Mesendoderm (in vitro differentiated cells): ENCODE data around the gene P2RY11. TPM values are rescaled to one million over a fixed set of nuclear protein-coding genes. Genes with fewer than 3 reads are reported as not detected.

Experiments
- DNase-seq: peaks from one replicate; pipeline ENCODE4 v3.0.0; 2013
- H2AK5ac ChIP-seq: 2 replicates; pipeline ENCODE4 v1.6.1; 2013; ENCODE audit warnings: low read length, inconsistent platforms
- H2BK120ac ChIP-seq: 2 replicates; pipeline ENCODE4 v1.6.1; 2013; ENCODE audit warnings: low read depth, mild to moderate bottlenecking, low read length, moderate library complexity, mixed read lengths
- H2BK15ac ChIP-seq: replicated peaks from 2 replicates; pipeline ENCODE4 v1.6.1; 2013; ENCODE audit warnings: low read depth, mild to moderate bottlenecking, moderate library complexity
- H2BK5ac ChIP-seq: 2 replicates; pipeline ENCODE4 v1.6.1; 2013; ENCODE audit warnings: low read length, inconsistent platforms
- H3K18ac ChIP-seq: 2 replicates; pipeline ENCODE4 v1.6.1; 2013; ENCODE audit warnings: mild to moderate bottlenecking, low read length, mixed read lengths
- H3K23ac ChIP-seq: one replicate; pipeline ENCODE4 v1.6.1; 2013; ENCODE audit warnings: low read length
- H3K27ac ChIP-seq: 2 replicates; pipeline ENCODE4 v1.5.1; 2013; ENCODE audit warnings: low read depth, mild to moderate bottlenecking, inconsistent platforms, low read length, moderate library complexity
- H3K27me3 ChIP-seq: 2 replicates; pipeline ENCODE4 v1.6.1; 2013; ENCODE audit warnings: low read length, control low read depth, mild to moderate bottlenecking, inconsistent platforms; ENCODE audit not compliant: insufficient read depth, poor library complexity
- H3K36me3 ChIP-seq: 2 replicates; pipeline ENCODE4 v1.6.1; 2013; ENCODE audit warnings: low read length, inconsistent platforms; ENCODE audit not compliant: control insufficient read depth, insufficient read depth
- H3K4ac ChIP-seq: one replicate; pipeline ENCODE4 v1.6.1; 2013; ENCODE audit warnings: low read depth, mild to moderate bottlenecking, low read length, moderate library complexity
- H3K4me1 ChIP-seq: 2 replicates; pipeline ENCODE4 v1.6.1; 2013; ENCODE audit warnings: low read depth, low read length, inconsistent platforms; ENCODE audit not compliant: control insufficient read depth
- H3K4me2 ChIP-seq: 2 replicates; pipeline ENCODE4 v1.6.1; 2013; ENCODE audit warnings: low read length
- H3K4me3 ChIP-seq: 2 replicates; pipeline ENCODE4 v1.5.1; 2013; ENCODE audit warnings: mild to moderate bottlenecking, low read length
- H3K56ac ChIP-seq: one replicate; pipeline ENCODE4 v1.6.1; 2013; ENCODE audit warnings: low read length
- H3K79me1 ChIP-seq: 2 replicates; pipeline ENCODE4 v1.6.1; 2013; ENCODE audit warnings: low read length, inconsistent platforms
- H3K79me2 ChIP-seq: 2 replicates; pipeline ENCODE4 v1.6.1; 2013; ENCODE audit warnings: mild to moderate bottlenecking, low read length; ENCODE audit not compliant: control insufficient read depth, insufficient read depth
- H3K9ac ChIP-seq: 2 replicates; pipeline ENCODE4 v1.6.1; 2013; ENCODE audit warnings: low read length, inconsistent platforms
- H4K5ac ChIP-seq: one replicate; pipeline ENCODE4 v1.6.1; 2013; ENCODE audit warnings: low read length
- H4K8ac ChIP-seq: one replicate; pipeline ENCODE4 v1.6.1; 2013; ENCODE audit warnings: low read depth, mild to moderate bottlenecking, control low read depth, low read length, moderate library complexity
- WGBS: extraction: QIAGEN DNeasy Blood & Tissue Kit; methylation state at CpG from one replicate; pipeline ENCODE4 v1.1.7; 2013; ENCODE audit warnings: low lambda C conversion rate, missing lambda C conversion rate; ENCODE audit not compliant: insufficient coverage; ENCODE audit errors: extremely low coverage; 5-methylcytosine and 5-hydroxymethylcytosine counted together
- polyA plus RNA-seq, 2 experiments: library from polyadenylated mRNA; stranded (reverse); fragments of 200-250 nt; gene quantifications; one replicate each; pipeline ENCODE4 v1.2.3, GENCODE V29; 2013

P2RY11 gene
- polyA plus RNA-seq (2013, experiment 1 of 2), result 11.5 TPM
- polyA plus RNA-seq (2013, experiment 2 of 2), result 11.9 TPM

- Histone ChIP-seq H3K23ac (no peak within 1 kb of the TSS), H3K4ac (no peak within 1 kb of the TSS), H3K27me3 (no peaks in the 10 kb centered on the region), H3K9ac (no peak within 1 kb of the TSS), H3K18ac (no peak within 1 kb of the TSS), H2BK120ac (no peak within 1 kb of the TSS), H4K5ac (no peak within 1 kb of the TSS), H3K56ac (no peak within 1 kb of the TSS), H2BK15ac (no peak within 1 kb of the TSS), H3K79me1 (peaks cover 15% of the 10 kb centered on the region), H3K27ac (no peak within 1 kb of the TSS), H4K8ac (no peak within 1 kb of the TSS), H2BK5ac (no peak within 1 kb of the TSS), H3K4me2 (no peak within 1 kb of the TSS), H3K4me3 (no peak within 1 kb of the TSS), H2AK5ac (no peak within 1 kb of the TSS), H3K4me1 (no peaks in the 10 kb centered on the region), H3K36me3 (peaks cover 22% of the 10 kb centered on the region), H3K79me2 (peaks cover 19% of the 10 kb centered on the region)
- WGBS, result no CpG with 5 or more reads among the region's 8 CpGs
- no peak for DNase-seq
These were observed at the start of gene P2RY11 for GRCh38 chr19:10111405-10111811. P2RY11 (plus strand) TSS chr19:10111693; CDS start chr19:10111722, 29 bp downstream.

- Histone ChIP-seq H3K56ac (no peak overlapping the region), H3K23ac (no peak overlapping the region), H2BK5ac (no peak overlapping the region), H3K79me2 (no peaks in the 10 kb centered on the region), H2AK5ac (no peak overlapping the region), H3K27me3 (no peaks in the 10 kb centered on the region), H3K27ac (no peak overlapping the region), H3K4me2 (no peak overlapping the region), H3K79me1 (no peaks in the 10 kb centered on the region), H3K18ac (no peak overlapping the region), H2BK15ac (no peak overlapping the region), H3K4me3 (no peak overlapping the region), H4K8ac (no peak overlapping the region), H2BK120ac (no peak overlapping the region), H4K5ac (no peak overlapping the region), H3K4ac (no peak overlapping the region), H3K4me1 (no peaks in the 10 kb centered on the region), H3K36me3 (no peaks in the 10 kb centered on the region), H3K9ac (no peak overlapping the region)
- no peak for DNase-seq
- WGBS, result no CpG with 5 or more reads among the region's 21 CpGs
These were observed 49.7 kb upstream of the P2RY11 start for GRCh38 chr19:10061717-10062310.

GRCh38 chr19:10068205-10068604 is 43.3 kb upstream of the P2RY11 start:
- Histone ChIP-seq H2BK5ac (no peak overlapping the region), H2AK5ac (no peak overlapping the region), H2BK15ac (no peak overlapping the region), H3K36me3 (no peaks in the 10 kb centered on the region), H3K4ac (no peak overlapping the region), H4K5ac (no peak overlapping the region), H3K27me3 (no peaks in the 10 kb centered on the region), H3K18ac (no peak overlapping the region), H3K79me2 (no peaks in the 10 kb centered on the region), H3K56ac (no peak overlapping the region), H3K9ac (no peak overlapping the region), H3K79me1 (no peaks in the 10 kb centered on the region), H4K8ac (no peak overlapping the region), H3K27ac (no peak overlapping the region), H3K4me1 (no peaks in the 10 kb centered on the region), H3K23ac (no peak overlapping the region), H3K4me2 (no peak overlapping the region), H2BK120ac (no peak overlapping the region), H3K4me3 (no peak overlapping the region)
- WGBS, result no CpG with 5 or more reads among the region's 4 CpGs
- no peak for DNase-seq

GRCh38 chr19:10069046-10069445 is 42.4 kb upstream of the P2RY11 start:
- Histone ChIP-seq H3K56ac (no peak overlapping the region), H3K4me1 (no peaks in the 10 kb centered on the region), H2BK15ac (no peak overlapping the region), H3K79me1 (no peaks in the 10 kb centered on the region), H4K8ac (no peak overlapping the region), H3K23ac (no peak overlapping the region), H2BK120ac (no peak overlapping the region), H3K4ac (no peak overlapping the region), H3K79me2 (no peaks in the 10 kb centered on the region), H3K36me3 (no peaks in the 10 kb centered on the region), H3K27ac (no peak overlapping the region), H3K27me3 (no peaks in the 10 kb centered on the region), H2AK5ac (no peak overlapping the region), H3K4me3 (no peak overlapping the region), H2BK5ac (no peak overlapping the region), H4K5ac (no peak overlapping the region), H3K9ac (no peak overlapping the region), H3K18ac (no peak overlapping the region), H3K4me2 (no peak overlapping the region)
- DNase-seq, result no peak
- no CpG with 5 or more reads among the region's 6 CpGs for WGBS

- no CpG with 5 or more reads among the region's 22 CpGs for WGBS
- Histone ChIP-seq H3K4me1 (no peaks in the 10 kb centered on the region), H3K9ac (no peak overlapping the region), H4K8ac (no peak overlapping the region), H3K56ac (no peak overlapping the region), H3K4me3 (no peak overlapping the region), H3K27ac (no peak overlapping the region), H4K5ac (no peak overlapping the region), H3K18ac (no peak overlapping the region), H3K27me3 (no peaks in the 10 kb centered on the region), H3K4me2 (no peak overlapping the region), H2BK5ac (no peak overlapping the region), H3K79me2 (no peaks in the 10 kb centered on the region), H3K23ac (no peak overlapping the region), H2BK120ac (no peak overlapping the region), H3K79me1 (no peaks in the 10 kb centered on the region), H2AK5ac (no peak overlapping the region), H3K36me3 (no peaks in the 10 kb centered on the region), H2BK15ac (no peak overlapping the region), H3K4ac (no peak overlapping the region)
- DNase-seq, result no peak
These were observed 40.6 kb upstream of the P2RY11 start for GRCh38 chr19:10070730-10071446.
